Measurements from ENCODE around the gene PKN1.
"Not testable (repeated sequence)": the region's sequence is repeated elsewhere in the genome, so short reads cannot be mapped to it uniquely, and the experiment has no call there.

Gene PKN1

DNA sequence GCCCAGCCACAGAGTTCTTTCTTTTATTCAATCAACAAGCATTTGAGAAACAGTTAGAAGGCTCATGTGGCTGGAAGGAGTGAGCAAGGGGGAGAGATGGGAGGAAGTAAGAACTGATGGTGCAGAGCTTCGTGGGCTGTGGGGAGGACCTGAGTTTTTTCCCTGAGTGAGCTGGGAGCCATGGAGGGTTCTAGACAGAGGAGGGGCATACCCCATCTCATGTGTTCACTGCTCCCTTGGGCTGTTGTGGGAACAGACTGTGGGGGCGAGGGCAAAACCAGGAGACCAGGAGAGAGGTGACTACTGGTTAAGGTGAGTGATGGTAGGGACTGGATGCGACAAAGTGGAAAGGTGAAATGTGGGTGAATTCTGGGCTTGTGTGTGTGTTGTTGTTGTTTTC is 2.4 kb upstream of the PKN1 start:
- DNase-seq (ENCODE audit: low read depth) = no peak

DNA sequence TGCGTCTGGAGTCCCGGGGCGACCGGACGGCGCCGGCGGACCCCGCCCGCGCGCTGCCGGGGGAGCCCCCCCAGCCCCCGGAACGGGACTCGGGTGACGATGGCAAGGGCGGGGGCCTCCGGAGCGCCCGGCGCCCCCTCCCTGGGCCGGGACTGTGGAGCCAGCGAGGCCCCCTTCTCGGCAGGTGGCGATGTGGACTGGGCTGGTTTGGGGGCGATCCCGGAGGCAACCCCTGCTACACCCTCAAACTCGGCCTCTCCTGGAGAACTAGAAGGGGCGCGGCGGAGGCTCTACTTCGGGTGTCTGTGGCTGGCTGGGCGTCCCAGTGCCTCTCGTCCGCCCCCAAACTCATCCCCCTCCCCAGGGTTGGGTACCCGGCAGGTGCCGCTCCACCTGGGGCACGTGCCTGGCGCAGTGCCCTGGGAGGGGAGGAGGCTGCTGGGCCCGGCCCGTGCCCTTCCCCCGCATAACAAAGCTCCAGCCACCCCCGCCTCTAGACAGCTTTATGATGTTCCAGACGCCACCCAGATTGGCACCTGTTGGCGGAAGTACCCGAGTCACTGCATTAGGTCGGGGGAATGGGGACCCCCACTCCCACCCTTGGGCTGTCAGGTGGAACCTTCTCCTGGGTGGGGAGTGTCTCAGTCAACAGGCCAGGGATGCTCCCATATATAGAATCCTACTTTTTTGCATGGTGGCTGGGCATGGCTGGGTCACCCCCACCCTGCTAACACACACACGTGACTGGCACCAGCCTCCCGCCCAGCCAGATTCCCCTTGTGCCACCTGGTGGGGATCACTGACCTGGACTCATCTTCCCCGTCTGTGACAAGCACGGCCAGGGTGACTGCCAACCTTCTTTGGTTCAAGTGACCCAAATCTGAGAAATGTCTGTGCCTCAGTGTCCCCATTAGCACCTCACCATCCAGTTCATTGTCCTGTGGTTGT is 722 bp downstream of the PKN1 start:
- no peak for DNase-seq (ENCODE audit: low read depth)

GRCh38 chr19:14434543-14435319 is 1.6 kb downstream of the PKN1 start:
- DNase-seq (ENCODE audit: low read depth) = no peak

- DNase-seq (ENCODE audit: low read depth) = no peak
Measured at GRCh38 chr19:14435320-14436050, 2.4 kb downstream of the PKN1 start.

GRCh38 chr19:14437578-14438140 is 4.6 kb downstream of the PKN1 start:
- DNase-seq (ENCODE audit: low read depth) = no peak

DNA sequence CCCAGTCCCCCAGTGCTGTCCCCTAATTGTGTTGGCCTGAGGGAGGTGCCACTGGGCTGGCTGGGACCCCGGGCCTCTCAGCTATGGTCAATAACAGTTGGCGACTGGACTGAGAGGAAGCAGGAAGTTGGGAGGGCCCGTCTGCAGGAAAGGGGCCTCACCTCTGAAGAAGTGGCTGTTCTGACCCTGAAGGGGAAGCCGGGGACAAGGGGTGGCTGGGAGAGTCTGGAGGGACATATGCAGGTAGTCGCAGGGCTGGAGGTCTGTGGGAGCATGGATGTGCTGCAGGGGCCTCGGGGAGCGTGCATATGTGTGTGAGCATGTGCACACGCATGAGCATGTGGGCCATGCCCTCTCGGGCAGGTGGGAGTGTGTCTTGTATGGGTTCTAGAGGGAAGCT is 5.9 kb downstream of the PKN1 start:
- no peak for DNase-seq (ENCODE audit: low read depth)

DNA sequence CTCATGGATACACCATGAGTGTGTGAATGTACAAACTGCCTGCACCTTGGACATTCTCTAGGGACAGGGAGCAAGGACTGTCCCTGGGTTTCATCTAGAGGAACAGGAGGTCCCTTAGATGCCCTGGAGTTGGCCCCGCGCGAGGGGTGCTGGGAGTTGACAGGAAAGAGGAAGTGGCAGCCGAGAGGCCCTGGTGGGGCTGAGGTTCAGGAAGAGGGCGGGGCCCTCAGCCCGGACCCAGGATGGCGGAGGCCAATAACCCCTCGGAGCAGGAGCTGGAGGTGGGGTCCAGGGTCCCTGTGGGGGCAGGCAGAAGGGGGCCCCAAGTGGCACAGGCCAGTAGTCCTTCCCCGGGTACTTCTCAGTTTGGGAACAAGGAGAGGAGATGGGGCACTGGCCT is 6.9 kb downstream of the PKN1 start:
- no peak for DNase-seq (ENCODE audit: low read depth)

DNA sequence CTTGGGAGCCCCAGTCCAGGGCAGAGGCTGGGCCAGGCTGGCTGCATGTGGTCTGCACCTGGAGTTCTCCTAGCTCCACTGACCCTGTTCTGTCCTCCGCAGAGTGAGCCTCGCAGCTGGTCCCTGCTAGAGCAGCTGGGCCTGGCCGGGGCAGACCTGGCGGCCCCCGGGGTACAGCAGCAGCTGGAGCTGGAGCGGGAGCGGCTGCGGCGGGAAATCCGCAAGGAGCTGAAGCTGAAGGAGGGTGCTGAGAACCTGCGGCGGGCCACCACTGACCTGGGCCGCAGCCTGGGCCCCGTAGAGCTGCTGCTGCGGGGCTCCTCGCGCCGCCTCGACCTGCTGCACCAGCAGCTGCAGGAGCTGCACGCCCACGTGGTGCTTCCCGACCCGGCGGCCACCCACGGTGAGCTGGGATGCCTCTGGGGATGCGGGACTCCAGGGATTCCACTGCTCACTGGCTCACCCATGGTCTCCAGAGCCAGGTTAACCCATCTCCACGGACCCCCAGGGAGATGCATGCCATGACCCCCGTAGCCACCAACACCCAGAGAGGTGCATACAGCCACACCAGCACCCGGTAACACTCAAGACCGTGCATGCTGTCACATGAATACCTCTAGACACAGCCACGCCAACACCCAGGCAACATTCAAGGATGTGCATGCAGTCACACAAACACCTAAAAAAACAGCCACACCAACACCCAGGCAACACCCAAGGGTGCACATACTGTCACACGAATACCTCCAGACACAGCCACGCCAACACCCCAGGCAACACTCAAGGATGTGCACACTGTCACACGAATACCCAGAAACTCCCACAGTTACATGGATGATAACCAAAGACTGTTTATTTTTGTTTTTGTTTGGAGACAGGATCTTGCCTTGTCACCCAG is 8.2 kb downstream of the PKN1 start:
- no peak for DNase-seq (ENCODE audit: low read depth)

DNA sequence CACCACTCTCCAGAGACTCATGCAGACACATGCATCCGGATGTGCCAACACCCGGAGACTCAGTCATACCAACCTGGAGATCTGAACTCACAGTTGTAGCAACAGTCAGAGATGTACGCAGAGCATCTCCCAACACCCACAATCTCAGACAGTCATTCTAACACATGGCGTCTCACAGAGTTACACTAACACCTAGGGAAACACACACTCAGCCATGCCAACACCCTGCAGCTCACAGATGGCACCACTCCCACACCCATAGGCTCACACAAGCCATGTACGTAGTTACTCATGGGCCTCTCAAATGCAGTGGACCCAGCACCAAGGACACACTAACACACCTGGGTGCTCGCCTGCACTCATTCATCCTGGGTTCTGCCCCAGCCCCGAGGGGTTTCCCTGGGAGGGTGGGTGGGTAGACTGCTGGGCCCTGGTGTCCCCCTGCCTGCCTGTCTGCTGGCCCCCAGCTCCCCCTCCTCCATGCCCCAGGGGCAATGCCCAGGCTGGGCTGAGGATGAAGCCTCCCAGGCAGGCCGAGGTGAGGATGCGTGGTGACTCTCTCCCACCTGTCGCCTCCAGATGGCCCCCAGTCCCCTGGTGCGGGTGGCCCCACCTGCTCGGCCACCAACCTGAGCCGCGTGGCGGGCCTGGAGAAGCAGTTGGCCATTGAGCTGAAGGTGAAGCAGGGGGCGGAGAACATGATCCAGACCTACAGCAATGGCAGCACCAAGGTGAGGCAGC is 10.0 kb downstream of the PKN1 start:
- DNase-seq (ENCODE audit: low read depth) = no peak

- no peak for DNase-seq (ENCODE audit: low read depth)
Measured at GRCh38 chr19:14443632-14444216, 10.6 kb downstream of the PKN1 start.

DNA sequence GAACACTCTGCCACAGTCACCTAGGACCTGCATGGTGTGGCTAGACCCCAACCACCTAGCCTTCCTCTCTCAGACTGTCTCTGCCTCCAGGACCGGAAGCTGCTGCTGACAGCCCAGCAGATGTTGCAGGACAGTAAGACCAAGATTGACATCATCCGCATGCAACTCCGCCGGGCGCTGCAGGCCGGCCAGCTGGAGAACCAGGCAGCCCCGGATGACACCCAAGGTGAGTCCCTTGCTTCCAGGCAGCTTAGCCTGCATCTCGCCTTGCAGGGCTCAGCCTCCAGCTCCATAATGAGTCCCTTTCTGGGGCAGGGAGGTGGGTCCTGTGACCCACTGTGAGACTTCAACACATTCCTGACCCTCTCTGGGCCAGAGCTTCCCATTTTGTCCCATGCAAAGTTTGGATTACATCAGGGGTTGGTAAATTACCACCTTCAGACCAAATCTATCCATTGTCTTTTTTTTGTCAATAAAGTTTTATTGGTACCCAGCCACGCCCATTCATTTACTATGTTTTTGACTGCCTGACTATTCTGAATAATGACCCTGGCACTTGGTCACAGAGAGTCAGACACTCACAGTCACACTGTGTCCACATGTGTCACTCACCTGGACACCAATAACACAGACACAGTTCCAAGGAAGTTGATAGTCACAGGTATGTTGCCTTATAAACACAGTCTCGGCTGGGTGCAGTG is 13.4 kb downstream of the PKN1 start:
- DNase-seq (ENCODE audit: low read depth) = no peak

GRCh38 chr19:14449321-14449720 is 16.2 kb downstream of the PKN1 start:
- no peak for DNase-seq (ENCODE audit: low read depth)

GRCh38 chr19:14450168-14450874 is 17.2 kb downstream of the PKN1 start:
- no peak for DNase-seq (ENCODE audit: low read depth)

- no peak for DNase-seq (ENCODE audit: low read depth)
Measured at GRCh38 chr19:14450876-14451275, 17.8 kb downstream of the PKN1 start.

DNA sequence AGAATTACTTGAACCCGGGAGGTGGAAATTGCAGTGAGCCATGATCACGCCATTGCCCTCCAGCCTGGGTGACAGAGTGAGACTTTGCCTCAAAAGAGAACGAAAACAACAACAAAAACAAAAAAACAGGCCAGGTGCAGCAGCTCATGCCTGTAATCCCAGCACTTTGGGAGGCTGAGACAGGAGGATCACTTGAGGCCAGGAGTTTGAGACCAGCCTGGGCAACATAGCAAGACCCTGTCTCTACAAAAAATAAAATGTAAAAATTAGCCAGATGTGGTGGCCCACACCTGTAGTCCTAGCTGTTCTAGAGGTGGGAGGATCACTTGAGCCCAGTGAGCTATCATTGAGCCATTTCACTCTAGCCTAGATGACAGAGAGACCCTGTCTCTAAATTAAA is 19.2 kb downstream of the PKN1 start:
- DNase-seq (ENCODE audit: low read depth) = not testable (repeated sequence)

GRCh38 chr19:14459703-14460102 is 26.6 kb downstream of the PKN1 start:
- no peak for DNase-seq (ENCODE audit: low read depth)

DNA sequence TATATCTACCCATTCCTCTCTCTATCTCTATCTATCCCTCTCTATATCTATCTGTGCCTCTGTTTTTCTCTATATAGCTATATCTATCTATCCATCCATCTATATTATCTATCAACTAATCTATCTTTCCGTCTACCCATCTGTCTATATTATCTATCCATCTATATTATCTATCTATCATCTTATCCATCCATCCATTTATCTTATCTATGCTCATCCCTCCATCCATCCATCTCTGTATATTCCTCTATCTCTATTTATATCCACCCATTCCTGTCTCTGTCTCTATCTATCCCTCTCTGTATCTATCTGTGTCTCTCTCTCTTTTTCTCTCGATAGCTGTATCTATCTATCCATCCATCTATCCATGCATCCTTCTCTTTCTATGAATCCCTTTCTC is 27.8 kb downstream of the PKN1 start:
- no peak for DNase-seq (ENCODE audit: low read depth)

DNA sequence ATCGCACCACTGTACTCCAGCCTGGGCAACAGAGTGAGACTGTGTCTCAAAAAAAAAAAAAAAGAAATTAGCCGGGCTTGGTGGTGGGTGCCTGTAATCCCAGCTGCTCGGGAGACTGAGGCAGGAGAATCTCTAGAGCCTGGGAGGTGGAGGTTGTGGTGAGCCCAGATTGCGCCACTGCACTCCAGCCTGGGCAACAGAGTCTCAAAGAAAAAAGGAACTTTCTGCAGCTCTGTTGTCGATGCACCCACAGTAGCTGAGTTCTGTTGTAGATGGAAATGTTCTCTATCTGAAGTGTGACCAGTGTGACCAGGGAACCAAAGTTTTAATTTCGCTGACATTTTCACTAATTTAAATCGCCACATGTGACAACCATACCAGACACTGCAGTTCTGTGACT is 29.3 kb downstream of the PKN1 start:
- not testable (repeated sequence) for DNase-seq (ENCODE audit: low read depth)

- no peak for DNase-seq (ENCODE audit: low read depth)
Measured at GRCh38 chr19:14463747-14464146, 30.6 kb downstream of the PKN1 start.
